Choroid plexus epithelial cell (primary cell): ENCODE data around the gene EVX1.

Experiments
- DNase-seq: peaks from one replicate; pipeline ENCODE4 v3.0.0-alpha.2; 2010; ENCODE audit warnings: low read depth
- H3K4me3 ChIP-seq: 2 replicates; pipeline ENCODE4 v1.5.1; 2011; ENCODE audit warnings: low read depth, mild to moderate bottlenecking, control low read depth, low read length, moderate library complexity
- CTCF ChIP-seq: conservative IDR thresholded peaks from 2 replicates; pipeline ENCODE4 v1.5.1; 2011; ENCODE audit warnings: low read depth, mild to moderate bottlenecking, control low read depth, inconsistent platforms, low read length, moderate library complexity

The EVX1 gene

GRCh38 chr7:27242555-27243339 is at the start of gene EVX1:
TSS of gene EVX1 (plus strand) at chr7:27242802. CDS start at chr7:27243031, 229 bp downstream.
- DNase-seq, result no peak
- H3K4me3 ChIP-seq, result no peak within 1 kb of the TSS
- no peak for TF ChIP-seq CTCF

GRCh38 chr7:27193335-27194001 is 49.1 kb upstream of the EVX1 start:
- H3K4me3 ChIP-seq, result no peak overlapping the region
- no peak for TF ChIP-seq CTCF
- no peak for DNase-seq

- no peak overlapping the region for H3K4me3 ChIP-seq
- no peak for TF ChIP-seq CTCF
- no peak for DNase-seq
Measured at GRCh38 chr7:27194002-27194352, 48.6 kb upstream of the EVX1 start.

- DNase-seq, result no peak
- no peak for TF ChIP-seq CTCF
- H3K4me3 ChIP-seq, result no peak overlapping the region
Measured at GRCh38 chr7:27194686-27195379, 47.8 kb upstream of the EVX1 start.

- peak; percentile 92 for TF ChIP-seq CTCF
- peak; percentile 84 for DNase-seq
- no peak overlapping the region for H3K4me3 ChIP-seq
Measured at GRCh38 chr7:27196287-27196767, 46.3 kb upstream of the EVX1 start.

- no peak overlapping the region for H3K4me3 ChIP-seq
- no peak for DNase-seq
- no peak for TF ChIP-seq CTCF
Measured at GRCh38 chr7:27197137-27198042, 45.2 kb upstream of the EVX1 start.
